ENCODE results near the gene EXOC4. TPM values are rescaled to one million over a fixed set of nuclear protein-coding genes. Genes with fewer than 3 reads are reported as not detected.

EXOC4 gene
- total and polyA plus RNA-seq, 2 donors (not counting 3 experiments of a cell fraction or from before 2014, with no cell fraction given), result 20.3 to 73.1 TPM

- ChIA-PET CTCF (interaction anchor here (1.3 kb wide), 1 partner anchor 52 kb away, joined by 4 read pairs; no protein-coding TSS in a partner anchor), POLR2A (no interaction called here)
- Histone ChIP-seq H3K27ac (ENCODE audit: insufficient read depth, low read depth, low read length) (no peak overlapping the region), H3K9me1 (replicated peaks; ENCODE audit: control insufficient read depth, extremely low read depth, insufficient read depth, low read length) (no peaks in the 10 kb centered on the region), H3K36me3 (ENCODE audit: control insufficient read depth in 2 of 2, extremely low read depth in 1 of 2, insufficient read depth in 2 of 2, low read length in 2 of 2) (no peaks in the 10 kb centered on the region), H3K9me3 (replicated peaks; ENCODE audit: control insufficient read depth, insufficient read depth, low read length) (peaks cover 2% of the 10 kb centered on the region), H3K79me2 (ENCODE audit: control insufficient read depth, insufficient read depth, low read length) (no peaks in the 10 kb centered on the region), H3K27me3 (ENCODE audit: control insufficient read depth in 2 of 2, insufficient read depth in 2 of 2, low read length in 2 of 2) (no peaks in the 10 kb centered on the region), H2AFZ (ENCODE audit: low read depth, low read length) (no peak overlapping the region), H3K4me3 (replicated peaks in 1 of 3; ENCODE audit: insufficient read depth in 1 of 3, low read depth in 1 of 3, low read length in 3 of 3) (no peak overlapping the region), H4K20me1 (replicated peaks; ENCODE audit: control insufficient read depth, extremely low read depth, insufficient read depth, low read length) (no peaks in the 10 kb centered on the region), H3K4me1 (ENCODE audit: control insufficient read depth, extremely low read depth, insufficient read depth, low read length) (no peaks in the 10 kb centered on the region), H3K4me2 (ENCODE audit: insufficient read depth, low read length) (no peak overlapping the region), H3K9ac (replicated peaks; ENCODE audit: extremely low read depth, insufficient read depth, low read length) (no peak overlapping the region)
- FAIRE-seq (no peak), DNase-seq (ENCODE audit: low read depth, low spot score) (no peak)
- intact Hi-C loops (cut with micrococcal nuclease), result no loop called here
- TF ChIP-seq EZH2 (IDR thresholded peaks at IDR 0.05; ENCODE audit: borderline replicate concordance, low read depth, low read length, severe bottlenecking) (no peak), GATA2 (IDR thresholded peaks at IDR 0.05; ENCODE audit: insufficient read depth, insufficient read length, low read depth, low read length) (no peak)
- dilution Hi-C loops (cut with MboI; ENCODE audit: extremely low pct_ligation_motif_present, low sequenced_read_pairs), result no loop called here
- BruUV-seq (replicated peaks), result no TSS peak
Observed at GRCh38 chr7:134089446-134089845, 836.6 kb downstream of the EXOC4 start.

GRCh38 chr7:134098072-134098471 lies 845.2 kb downstream of the EXOC4 start:
- H3K27me3 ChIP-seq (ENCODE audit: control insufficient read depth in 2 of 2, insufficient read depth in 2 of 2, low read length in 2 of 2), result no peaks in the 10 kb centered on the region
- no peaks in the 10 kb centered on the region for H3K36me3 ChIP-seq (ENCODE audit: control insufficient read depth in 2 of 2, extremely low read depth in 1 of 2, insufficient read depth in 2 of 2, low read length in 2 of 2)
- no peak overlapping the region for H3K4me3 ChIP-seq (replicated peaks in 1 of 3; ENCODE audit: insufficient read depth in 1 of 3, low read depth in 1 of 3, low read length in 3 of 3)
- no peaks in the 10 kb centered on the region for H3K9me3 ChIP-seq (replicated peaks; ENCODE audit: control insufficient read depth, insufficient read depth, low read length)
- no peak overlapping the region for H3K4me2 ChIP-seq (ENCODE audit: insufficient read depth, low read length)
- TF ChIP-seq GATA2 (IDR thresholded peaks at IDR 0.05; ENCODE audit: insufficient read depth, insufficient read length, low read depth, low read length) (no peak), EZH2 (IDR thresholded peaks at IDR 0.05; ENCODE audit: borderline replicate concordance, low read depth, low read length, severe bottlenecking) (no peak), MAX (IDR thresholded peaks at IDR 0.05; ENCODE audit: insufficient read depth, insufficient read length) (no peak), POLR2A (IDR thresholded peaks at IDR 0.05; ENCODE audit: low read depth, low read length) (no peak), FOS (IDR thresholded peaks at IDR 0.05; ENCODE audit: borderline replicate concordance, insufficient read depth, low read length) (no peak), POLR2AphosphoS5 (IDR thresholded peaks at IDR 0.05; ENCODE audit: insufficient read depth, low read depth, low read length) (no peak), CTCF (IDR thresholded peaks at IDR 0.05; ENCODE audit: extremely low read depth in 1 of 2, insufficient read depth in 1 of 2, low read depth in 1 of 2, low read length in 2 of 2) (no peak), JUN (IDR thresholded peaks at IDR 0.05; ENCODE audit: borderline replicate concordance, insufficient read depth, insufficient read length, low read depth) (no peak), MYC (IDR thresholded peaks at IDR 0.05; ENCODE audit: low read depth, low read length) (no peak)
- no peak overlapping the region for H2AFZ ChIP-seq (ENCODE audit: low read depth, low read length)
- ChIA-PET CTCF (interaction anchor here (0.8 kb wide), 1 partner anchor 17 kb away, joined by 3 read pairs; no protein-coding TSS in a partner anchor), POLR2A (no interaction called here)
- H3K9ac ChIP-seq (replicated peaks; ENCODE audit: extremely low read depth, insufficient read depth, low read length), result no peak overlapping the region
- no TSS peak for BruUV-seq (replicated peaks)
- no peaks in the 10 kb centered on the region for H3K79me2 ChIP-seq (ENCODE audit: control insufficient read depth, insufficient read depth, low read length)
- no peaks in the 10 kb centered on the region for H3K9me1 ChIP-seq (replicated peaks; ENCODE audit: control insufficient read depth, extremely low read depth, insufficient read depth, low read length)
- no peak for DNase-seq (ENCODE audit: low read depth, low spot score)
- FAIRE-seq, result no peak
- intact Hi-C loops (cut with micrococcal nuclease) (no loop called here), dilution Hi-C loops (cut with MboI; ENCODE audit: extremely low pct_ligation_motif_present, low sequenced_read_pairs) (no loop called here)
- no peak overlapping the region for H3K27ac ChIP-seq (ENCODE audit: insufficient read depth, low read depth, low read length)
- H3K4me1 ChIP-seq (ENCODE audit: control insufficient read depth, extremely low read depth, insufficient read depth, low read length), result no peaks in the 10 kb centered on the region
- no peaks in the 10 kb centered on the region for H4K20me1 ChIP-seq (replicated peaks; ENCODE audit: control insufficient read depth, extremely low read depth, insufficient read depth, low read length)
